H1 (cell line): ENCODE data around the gene CUTC. TPM values are rescaled to one million over a fixed set of nuclear protein-coding genes. Genes with fewer than 3 reads are reported as not detected.

Experiments used
- CTCF ChIA-PET: fragments of 300-600 bp; sonication (Branson Sonifier 250); formaldehyde crosslinking; loops from one replicate; lab custom pipeline; 2021; ENCODE audit not compliant: partially characterized antibody; lab: Charles Lee
- POLR2A ChIA-PET: fragments of 300-600 bp; sonication (Branson Sonifier 250); formaldehyde crosslinking; loops from one replicate; lab custom pipeline; 2021; ENCODE audit warnings: inconsistent platforms; ENCODE audit not compliant: partially characterized antibody; lab: Charles Lee
- DNase-seq, 2 experiments: peaks; one replicate each; pipeline versions ENCODE4 v3.0.0 to v3.0.0-alpha.2; 2010 to 2022; ENCODE audit warnings: low spot score in 2 of 2, low read depth in 1 of 2, mixed read lengths in 1 of 2
- FAIRE-seq: peaks from 2 replicates; lab custom pipeline; 2011; peaks lifted over from hg19 to GRCh38; lab: Jason Lieb, UNC
- H2AFZ ChIP-seq: 2 replicates; pipeline ENCODE4 v1.8.1; 2012; ENCODE audit warnings: low read length, inconsistent platforms
- H2AK5ac ChIP-seq: 2 replicates; pipeline ENCODE4 v1.6.1; 2013; ENCODE audit warnings: low read depth, low read length
- H2BK120ac ChIP-seq: replicated peaks from 2 replicates; pipeline ENCODE3; 2013; ENCODE audit warnings: low read depth, low read length, inconsistent platforms
- H2BK12ac ChIP-seq: 2 replicates; pipeline ENCODE4 v1.6.1; 2013; ENCODE audit warnings: low read depth, low read length
- H2BK15ac ChIP-seq: 2 replicates; pipeline ENCODE4 v1.6.1; 2013; ENCODE audit warnings: low read length
- H2BK20ac ChIP-seq: 2 replicates; pipeline ENCODE4 v1.6.1; 2013; ENCODE audit warnings: low read length
- H2BK5ac ChIP-seq: 2 replicates; pipeline ENCODE4 v1.6.1; 2013; ENCODE audit warnings: low read depth, low read length
- H3K14ac ChIP-seq: 2 replicates; pipeline ENCODE4 v1.6.1; 2013; ENCODE audit warnings: inconsistent platforms; ENCODE audit not compliant: insufficient read length
- H3K18ac ChIP-seq: 2 replicates; pipeline ENCODE4 v1.6.1; 2013; ENCODE audit warnings: low read length; ENCODE audit errors: extremely low read depth
- H3K23ac ChIP-seq: 2 replicates; pipeline ENCODE4 v1.6.1; 2013; ENCODE audit warnings: inconsistent platforms; ENCODE audit not compliant: insufficient read length
- H3K23me2 ChIP-seq: 2 replicates; pipeline ENCODE4 v1.6.1; 2013; ENCODE audit warnings: low read depth, low read length
- H3K27ac ChIP-seq: 2 replicates; pipeline ENCODE4 v1.6.1; 2011; ENCODE audit warnings: low read depth, low read length, inconsistent platforms
- H3K27me3 ChIP-seq, 4 experiments: replicated peaks in 1 of 4; 1 replicate in 1 of 4; 2 replicates in 3 of 4; pipeline versions ENCODE4 v1.6.1 to v1.8.1; 2011 to 2013; ENCODE audit warnings: low read length in 3 of 4, mild to moderate bottlenecking in 3 of 4, inconsistent platforms in 2 of 4, mixed read lengths in 2 of 4, moderate library complexity in 1 of 4; ENCODE audit not compliant: control insufficient read depth in 3 of 4, insufficient read depth in 3 of 4; ENCODE audit errors: extremely low read depth in 1 of 4
- H3K36me3 ChIP-seq, 4 experiments: 2 replicates each; pipeline versions ENCODE4 v1.6.1 to v1.8.1; 2011 to 2013; ENCODE audit warnings: mild to moderate bottlenecking in 4 of 4, low read length in 3 of 4, moderate library complexity in 2 of 4, control low read depth in 1 of 4, inconsistent platforms in 1 of 4; ENCODE audit not compliant: insufficient read depth in 4 of 4, control insufficient read depth in 2 of 4
- H3K4ac ChIP-seq: replicated peaks from 2 replicates; pipeline ENCODE3; 2013; ENCODE audit warnings: low read length, low read depth, mixed read lengths, inconsistent platforms; ENCODE audit not compliant: insufficient read length
- H3K4me1 ChIP-seq, 4 experiments: replicated peaks in 1 of 4; 1 replicate in 1 of 4; 2 replicates in 3 of 4; pipeline versions ENCODE4 v1.6.1 to v1.8.1; 2011 to 2013; ENCODE audit warnings: low read length in 3 of 4, inconsistent platforms in 2 of 4, mixed read lengths in 1 of 4; ENCODE audit not compliant: insufficient read depth in 4 of 4, control insufficient read depth in 3 of 4
- H3K4me2 ChIP-seq, 2 experiments: 2 replicates each; pipeline versions ENCODE4 v1.6.1 to v1.8.1; 2011 to 2013; ENCODE audit warnings: low read depth in 2 of 2, low read length in 2 of 2, control low read depth in 1 of 2, inconsistent platforms in 1 of 2, mild to moderate bottlenecking in 1 of 2; ENCODE audit not compliant: insufficient read depth in 1 of 2
- H3K4me3 ChIP-seq, 4 experiments: fragments of 200-600, 300-600 bp in 1 of 4; sonication (generic), shearing (Covaris generic), sonication (Bioruptor Twin) in 1 of 4; 2 replicates each; pipeline versions ENCODE4 v1.5.1 to v1.8.1; 2011 to 2016; ENCODE audit warnings: low read length in 4 of 4, low read depth in 3 of 4, control low read depth in 2 of 4, inconsistent platforms in 2 of 4, mild to moderate bottlenecking in 2 of 4, mixed read lengths in 1 of 4, moderate library complexity in 1 of 4; ENCODE audit not compliant: insufficient read depth in 2 of 4; ENCODE audit errors: extremely low read depth in 1 of 4
- H3K56ac ChIP-seq: replicated peaks from 2 replicates; pipeline ENCODE3; 2013; ENCODE audit warnings: low read depth, mild to moderate bottlenecking, mixed read lengths, low read length, inconsistent platforms; ENCODE audit not compliant: insufficient read length
- H3K79me1 ChIP-seq: 2 replicates; pipeline ENCODE4 v1.6.1; 2013; ENCODE audit warnings: low read depth, low read length, control low read depth
- H3K79me2 ChIP-seq, 2 experiments: 2 replicates each; pipeline versions ENCODE4 v1.6.1 to v1.8.1; 2012 to 2013; ENCODE audit warnings: low read length in 2 of 2, mild to moderate bottlenecking in 2 of 2, inconsistent platforms in 1 of 2; ENCODE audit not compliant: insufficient read depth in 2 of 2, control insufficient read depth in 1 of 2
- H3K9ac ChIP-seq, 4 experiments: replicated peaks in 1 of 4; 1 replicate in 1 of 4; 2 replicates in 3 of 4; pipeline versions ENCODE4 v1.6.1 to v1.8.1; 2011 to 2013; ENCODE audit warnings: low read depth in 3 of 4, low read length in 3 of 4, control low read depth in 2 of 4, mild to moderate bottlenecking in 2 of 4, moderate library complexity in 2 of 4, inconsistent platforms in 1 of 4; ENCODE audit errors: extremely low read depth in 1 of 4
- H3K9me3 ChIP-seq, 2 experiments: 2 replicates each; pipeline versions ENCODE4 v1.6.1 to v1.8.1; 2012 to 2013; ENCODE audit warnings: mild to moderate bottlenecking in 2 of 2, moderate library complexity in 2 of 2, control low read depth in 1 of 2, inconsistent platforms in 1 of 2, low read depth in 1 of 2, low read length in 1 of 2, mixed read lengths in 1 of 2; ENCODE audit not compliant: insufficient read depth in 2 of 2
- H4K20me1 ChIP-seq, 2 experiments: replicated peaks in 1 of 2; 2 replicates each; pipeline versions ENCODE3 to v1.8.1; 2011 to 2013; ENCODE audit warnings: inconsistent platforms in 2 of 2, low read length in 2 of 2, mild to moderate bottlenecking in 1 of 2; ENCODE audit not compliant: insufficient read depth in 2 of 2, control insufficient read depth in 1 of 2
- H4K5ac ChIP-seq: 2 replicates; pipeline ENCODE4 v1.6.1; 2013; ENCODE audit warnings: low read length, low read depth, mixed read lengths, inconsistent platforms; ENCODE audit not compliant: insufficient read length
- H4K8ac ChIP-seq: 2 replicates; pipeline ENCODE4 v1.8.0; 2013; ENCODE audit warnings: mild to moderate bottlenecking, moderate library complexity, low read length, inconsistent platforms; ENCODE audit not compliant: insufficient read depth; ENCODE audit errors: extremely low read depth
- H4K91ac ChIP-seq: replicated peaks from 2 replicates; pipeline ENCODE3; 2013; ENCODE audit warnings: low read length, mixed read lengths, inconsistent platforms; ENCODE audit not compliant: insufficient read length
- CBX8 ChIP-seq: fragments of 300-800, 300-1000 bp; sonication (generic); IDR thresholded peaks from 2 replicates; pipeline ENCODE4 v1.7.1; 2016; ENCODE audit warnings: low read depth, low read length, borderline replicate concordance
- GTF2F1 ChIP-seq: IDR thresholded peaks from 2 replicates; pipeline ENCODE4 v1.6.1; 2012; ENCODE audit warnings: low read depth, low read length, improper control_type of control experiment, borderline replicate concordance
- KDM4A ChIP-seq: IDR thresholded peaks from one replicate; pipeline ENCODE4 v1.7.1; 2012; ENCODE audit warnings: low read depth, mild to moderate bottlenecking, moderate library complexity, low read length, inconsistent platforms; ENCODE audit not compliant: severe bottlenecking
- PHF8 ChIP-seq: fragments of 200-600 bp; sonication (generic); conservative IDR thresholded peaks from 2 replicates; pipeline ENCODE4 v1.7.1; 2012; ENCODE audit warnings: low read depth, mild to moderate bottlenecking, inconsistent platforms, low read length, moderate library complexity
- POU5F1 ChIP-seq: IDR thresholded peaks from 2 replicates; pipeline ENCODE4 v1.6.1; 2011; ENCODE audit warnings: low read depth, mild to moderate bottlenecking, low read length, moderate library complexity
- SIX5 ChIP-seq: IDR thresholded peaks from 2 replicates; pipeline ENCODE4 v1.6.1; 2011; ENCODE audit warnings: mild to moderate bottlenecking, low read depth, low read length
- TEAD4 ChIP-seq: IDR thresholded peaks from 2 replicates; pipeline ENCODE4 v1.6.1; 2012; ENCODE audit warnings: low read depth, low read length, inconsistent platforms, mixed read lengths
- YY1 ChIP-seq: IDR thresholded peaks from 2 replicates; pipeline ENCODE4 v1.6.1; 2011; ENCODE audit warnings: low read depth, mild to moderate bottlenecking, low read length
- WGBS, 2 experiments: shearing (Covaris generic) in 1 of 2; methylation state at CpG; one replicate each; pipeline versions ENCODE4 v1.1.6 to v1.1.7; 2013 to 2015; ENCODE audit warnings: low lambda C conversion rate in 2 of 2, mixed read lengths in 2 of 2, inconsistent platforms in 1 of 2, low coverage in 1 of 2, missing lambda C conversion rate in 1 of 2; ENCODE audit not compliant: insufficient replicate concordance in 2 of 2, insufficient coverage in 1 of 2, insufficient read length in 1 of 2; ENCODE audit errors: extremely low coverage in 1 of 2, missing lambda C conversion rate in 1 of 2; 5-methylcytosine and 5-hydroxymethylcytosine counted together
- polyA plus RNA-seq, 7 experiments: library from polyadenylated mRNA; depleted of rRNA in 3 of 7; stranded (reverse) in 5 of 7; unstranded in 2 of 7; fragments of >200 nt in 5 of 7; fragments of 200-250 nt in 2 of 7; gene quantifications; 1 replicate in 5 of 7; 2 replicates in 1 of 7; 4 replicates in 1 of 7; pipeline versions ENCODE4 v1.2.1 to v1.2.3, GENCODE V29; 2011 to 2013; ENCODE audit warnings: missing spikeins in 2 of 7, mixed read lengths in 2 of 7
- total RNA-seq: library from RNA; stranded (reverse); fragmentation: NEBNext Ultra II Directional; extraction: Animal tissue kit (Norgen Biotek cat#: 25700); gene quantifications from 2 replicates; pipeline ENCODE4 v1.2.1, GENCODE V29; 2021
- TF ChIP-seq, protein P1 (sequence below): IDR thresholded peaks from 2 replicates; pipeline ENCODE4 v1.6.1; 2012; ENCODE audit warnings: low read length, inconsistent platforms

CUTC gene
- total and polyA plus RNA-seq, 2 of the 8 experiments (the other 6 are each of a cell fraction or from before 2014, with no cell fraction given): 25.3 to 25.6 TPM

GRCh38 chr10:99730026-99730425 is 2.0 kb upstream of the CUTC start:
- no peak overlapping the region for H3K4me2 ChIP-seq
- no peak overlapping the region for H3K4ac ChIP-seq
- ChIA-PET CTCF (no interaction called here), POLR2A (interaction anchor here (0.6 kb wide), 1 partner anchor 12 kb away, joined by 3 read pairs; no protein-coding TSS in a partner anchor)
- no peak overlapping the region for H3K23ac ChIP-seq
- H3K56ac ChIP-seq: no peak overlapping the region
- no peaks in the 10 kb centered on the region for H3K23me2 ChIP-seq
- no peak for TF ChIP-seq KDM4A
- no peak for TF ChIP-seq POU5F1
- no peak for TF ChIP-seq GTF2F1
- TF ChIP-seq YY1: no peak
- no peak for TF ChIP-seq PHF8
- TF ChIP-seq, protein P1, sequence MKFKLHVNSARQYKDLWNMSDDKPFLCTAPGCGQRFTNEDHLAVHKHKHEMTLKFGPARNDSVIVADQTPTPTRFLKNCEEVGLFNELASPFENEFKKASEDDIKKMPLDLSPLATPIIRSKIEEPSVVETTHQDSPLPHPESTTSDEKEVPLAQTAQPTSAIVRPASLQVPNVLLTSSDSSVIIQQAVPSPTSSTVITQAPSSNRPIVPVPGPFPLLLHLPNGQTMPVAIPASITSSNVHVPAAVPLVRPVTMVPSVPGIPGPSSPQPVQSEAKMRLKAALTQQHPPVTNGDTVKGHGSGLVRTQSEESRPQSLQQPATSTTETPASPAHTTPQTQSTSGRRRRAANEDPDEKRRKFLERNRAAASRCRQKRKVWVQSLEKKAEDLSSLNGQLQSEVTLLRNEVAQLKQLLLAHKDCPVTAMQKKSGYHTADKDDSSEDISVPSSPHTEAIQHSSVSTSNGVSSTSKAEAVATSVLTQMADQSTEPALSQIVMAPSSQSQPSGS: no peak
- TF ChIP-seq SIX5: no peak
- TF ChIP-seq TEAD4: no peak
- no peak for TF ChIP-seq CBX8
- no peaks in the 10 kb centered on the region for H3K27me3 ChIP-seq
- H3K4me1 ChIP-seq: no peaks in the 10 kb centered on the region
- 93% methylated on average over 1 of the region's 1 CpG; no CpG with 5 or more reads in 1 of the 2 experiments for WGBS, 2 experiments
- no peak overlapping the region for H3K4me3 ChIP-seq
- no peak overlapping the region for H2AK5ac ChIP-seq
- no peak for FAIRE-seq
- no peak overlapping the region for H3K9ac ChIP-seq
- H3K9me3 ChIP-seq: no peaks in the 10 kb centered on the region
- DNase-seq: no peak
- no peak overlapping the region for H2AFZ ChIP-seq
- H4K5ac ChIP-seq: no peak overlapping the region
- H3K14ac ChIP-seq: no peak overlapping the region
- no peak overlapping the region for H2BK120ac ChIP-seq
- no peak overlapping the region for H2BK15ac ChIP-seq
- H2BK20ac ChIP-seq: no peak overlapping the region
- H4K8ac ChIP-seq: no peak overlapping the region
- no peak overlapping the region for H3K27ac ChIP-seq
- peaks cover 4 to 23% (median 15%) of the 10 kb centered on the region in 4 experiments; a peak in 7 of 8 replicates for H3K36me3 ChIP-seq
- H4K91ac ChIP-seq: no peak overlapping the region
- H3K79me1 ChIP-seq: peaks cover 2% of the 10 kb centered on the region; the same call in 1 of the 2 replicates
- H2BK12ac ChIP-seq: no peak overlapping the region
- H4K20me1 ChIP-seq: no peaks in the 10 kb centered on the region
- H3K18ac ChIP-seq: no peak overlapping the region
- H2BK5ac ChIP-seq: no peak overlapping the region
- H3K79me2 ChIP-seq: peaks cover 0 to 22% of the 10 kb centered on the region in 2 experiments; a peak in 2 of 4 replicates
